HepG2 (cell line): ENCODE measurements around the gene KLF12. TPM values are rescaled to one million over a fixed set of nuclear protein-coding genes. Genes with fewer than 3 reads are reported as not detected.

Source experiments
- ATAC-seq: fragments of 200-7000 bp; cut with Tn5 transposase; 3 replicates; pipeline ENCODE4 v1.9.1; 2020; ENCODE audit warnings: mild to moderate bottlenecking, moderate library complexity
- BruUV-seq: library from RNA; stranded (reverse); fragments of 400-500 nt; replicated peaks from 2 replicates; lab custom pipeline; 2021; lab: Mats Ljungman, UMichigan
- CTCF ChIA-PET: fragments of 300-600 bp; formaldehyde crosslinking; extraction: SDS; loops from one replicate; lab custom pipeline; 2021; ENCODE audit warnings: low total read pairs, inconsistent platforms, low intra/inter-chr PET ratio; lab: Yijun Ruan, JAX
- POLR2A ChIA-PET: fragments of 350-600 bp; sonication (Branson Sonifier 250); formaldehyde crosslinking; loops from one replicate; lab custom pipeline; 2020; ENCODE audit warnings: antibody characterized with exemption, inconsistent platforms; lab: Yijun Ruan, JAX
- DNase-seq: peaks from one replicate; pipeline ENCODE4 v3.0.0-alpha.2; 2015; ENCODE audit warnings: low spot score
- FAIRE-seq: peaks from 3 replicates; lab custom pipeline; 2011; peaks lifted over from hg19 to GRCh38; lab: Jason Lieb, UNC
- H2AFZ ChIP-seq: one replicate; pipeline ENCODE4 v1.6.1; 2011; ENCODE audit warnings: low read length, inconsistent platforms
- H3K27ac ChIP-seq: fragments of 300-600 bp; 3 replicates; pipeline ENCODE4 v1.8.0; 2011; ENCODE audit warnings: mixed run types, mild to moderate bottlenecking, mixed read lengths, low read length, inconsistent platforms; ENCODE audit not compliant: insufficient read depth; ENCODE audit errors: extremely low read length
- H3K27me3 ChIP-seq, 2 experiments: fragments of 200-600 bp in 1 of 2; 2 replicates in 1 of 2; 3 replicates in 1 of 2; pipeline versions ENCODE4 v1.6.0 to v1.8.0; 2011; ENCODE audit warnings: low read length in 2 of 2, mild to moderate bottlenecking in 2 of 2, moderate library complexity in 2 of 2, inconsistent platforms in 1 of 2; ENCODE audit not compliant: insufficient read depth in 2 of 2, control insufficient read depth in 1 of 2
- H3K36me3 ChIP-seq, 2 experiments: fragments of 200-600 bp in 1 of 2; replicated peaks in 1 of 2; 2 replicates in 1 of 2; 3 replicates in 1 of 2; pipeline versions ENCODE4 v1.5.1 to v1.8.0; 2011; ENCODE audit warnings: low read length in 2 of 2, inconsistent platforms in 1 of 2; ENCODE audit not compliant: insufficient read depth in 2 of 2, control insufficient read depth in 1 of 2
- H3K4me1 ChIP-seq: 2 replicates; pipeline ENCODE4 v1.5.1; 2012; ENCODE audit warnings: low read length, inconsistent platforms; ENCODE audit not compliant: insufficient read depth
- H3K4me2 ChIP-seq: 2 replicates; pipeline ENCODE4 v1.6.0; 2011; ENCODE audit warnings: low read depth, low read length, inconsistent platforms
- H3K4me3 ChIP-seq, 3 experiments: fragments of 200-600 bp in 1 of 3; sonication (generic), shearing (Covaris generic) in 1 of 3; replicated peaks in 1 of 3; 2 replicates each; pipeline ENCODE4 v1.5.1; 2011 to 2016; ENCODE audit warnings: low read length in 3 of 3, inconsistent platforms in 2 of 3, low read depth in 2 of 3, mild to moderate bottlenecking in 2 of 3, control low read depth in 1 of 3, mixed read lengths in 1 of 3; ENCODE audit not compliant: insufficient read depth in 1 of 3
- H3K79me2 ChIP-seq: one replicate; pipeline ENCODE4 v1.6.1; 2011; ENCODE audit warnings: low read length, inconsistent platforms; ENCODE audit not compliant: insufficient read depth
- H3K9ac ChIP-seq: 2 replicates; pipeline ENCODE4 v1.6.0; 2011; ENCODE audit warnings: mild to moderate bottlenecking, low read depth, low read length, inconsistent platforms; ENCODE audit not compliant: insufficient read depth
- H3K9me3 ChIP-seq: 2 replicates; pipeline ENCODE4 v1.5.1; 2012; ENCODE audit warnings: mild to moderate bottlenecking, low read length
- H4K20me1 ChIP-seq: 2 replicates; pipeline ENCODE4 v1.6.0; 2011; ENCODE audit warnings: inconsistent platforms, mild to moderate bottlenecking, low read length, moderate library complexity; ENCODE audit not compliant: insufficient read depth
- ATM ChIP-seq: fragments of 450-650 bp; IDR thresholded peaks from 2 replicates; pipeline ENCODE4 v1.7.1; 2017; ENCODE audit warnings: mild to moderate bottlenecking, borderline replicate concordance
- ESRRA ChIP-seq: sonication (generic); formaldehyde crosslinking; IDR thresholded peaks from 2 replicates; pipeline ENCODE4 v1.5.1; 2020; ENCODE audit warnings: mild to moderate bottlenecking, low read depth, missing genetic modification reagents
- KMT2B ChIP-seq: IDR thresholded peaks from 2 replicates; pipeline ENCODE4 v1.6.1; 2016; ENCODE audit warnings: missing genetic modification reagents, missing compliant biosample characterization
- MATR3 ChIP-seq: sonication (generic); formaldehyde crosslinking; IDR thresholded peaks from 2 replicates; pipeline ENCODE4 v1.4.0; 2020; ENCODE audit warnings: missing genetic modification reagents
- MIER3 ChIP-seq: IDR thresholded peaks from 2 replicates; pipeline ENCODE4 v1.6.1; 2016; ENCODE audit warnings: missing compliant biosample characterization, borderline replicate concordance
- PAWR ChIP-seq: sonication (generic); formaldehyde crosslinking; IDR thresholded peaks from 2 replicates; pipeline ENCODE4 v1.4.0; 2020; ENCODE audit warnings: missing genetic modification reagents, mild to moderate bottlenecking, borderline replicate concordance
- REST ChIP-seq, 2 experiments: IDR thresholded peaks; 2 replicates each; pipeline ENCODE4 v1.6.1; 2011 to 2012; ENCODE audit warnings: low read length in 2 of 2, borderline replicate concordance in 1 of 2, low read depth in 1 of 2, mild to moderate bottlenecking in 1 of 2, moderate library complexity in 1 of 2
- SETDB1 ChIP-seq: sonication (generic); formaldehyde crosslinking; IDR thresholded peaks from 2 replicates; pipeline ENCODE4 v1.5.1; 2020; ENCODE audit warnings: missing genetic modification reagents, mild to moderate bottlenecking, borderline replicate concordance
- SRY ChIP-seq: sonication (generic); formaldehyde crosslinking; IDR thresholded peaks from 2 replicates; pipeline ENCODE4 v1.8.0; 2022; ENCODE audit warnings: mild to moderate bottlenecking, missing genetic modification reagents
- ZBTB10 ChIP-seq: sonication (generic); formaldehyde crosslinking; IDR thresholded peaks from 2 replicates; pipeline ENCODE4 v1.4.0; 2020; ENCODE audit warnings: missing genetic modification reagents, borderline replicate concordance
- ZBTB20 ChIP-seq: sonication (generic); formaldehyde crosslinking; IDR thresholded peaks from 2 replicates; pipeline ENCODE4 v1.8.1; 2023; ENCODE audit warnings: missing genetic modification reagents, low read depth, mild to moderate bottlenecking, borderline replicate concordance
- ZFP41 ChIP-seq: sonication (generic); formaldehyde crosslinking; IDR thresholded peaks from 2 replicates; pipeline ENCODE4 v1.4.0; 2020; ENCODE audit warnings: mild to moderate bottlenecking, missing genetic modification reagents, borderline replicate concordance
- ZNF101 ChIP-seq: sonication (generic); formaldehyde crosslinking; IDR thresholded peaks from 2 replicates; pipeline ENCODE4 v1.4.0; 2020; ENCODE audit warnings: mild to moderate bottlenecking, low read depth, missing genetic modification reagents, borderline replicate concordance
- ZNF136 ChIP-seq: sonication (generic); formaldehyde crosslinking; IDR thresholded peaks from 2 replicates; pipeline ENCODE4 v1.8.1; 2022; ENCODE audit warnings: low read depth, mild to moderate bottlenecking, moderate library complexity, missing genetic modification reagents
- ZNF260 ChIP-seq: sonication (generic); formaldehyde crosslinking; IDR thresholded peaks from 2 replicates; pipeline ENCODE4 v1.4.0; 2020; ENCODE audit warnings: missing genetic modification reagents, low read depth, mild to moderate bottlenecking, borderline replicate concordance
- ZNF432 ChIP-seq: sonication (generic); formaldehyde crosslinking; IDR thresholded peaks from 2 replicates; pipeline ENCODE4 v1.5.0; 2020; ENCODE audit warnings: missing genetic modification reagents, mild to moderate bottlenecking, borderline replicate concordance
- ZSCAN20 ChIP-seq: sonication (generic); formaldehyde crosslinking; IDR thresholded peaks from 2 replicates; pipeline ENCODE4 v1.4.0; 2020; ENCODE audit warnings: missing genetic modification reagents, mild to moderate bottlenecking, borderline replicate concordance
- WGBS: methylation state at CpG from one replicate; pipeline ENCODE4 v1.1.6; 2017; ENCODE audit warnings: low lambda C conversion rate; 5-methylcytosine and 5-hydroxymethylcytosine counted together
- in situ Hi-C: cut with HindIII; loops from 2 replicates; pipeline ENCODE4 v1.10.0; 2017; ENCODE audit warnings: low pct_unique_long_range_greater_than_20kb; ENCODE audit not compliant: extremely low pct_ligation_motif_present
- intact Hi-C: fragments of 100-400 bp; cut with micrococcal nuclease; formaldehyde crosslinking; loops from one replicate; pipeline ENCODE4 v1.10.0; 2022; ENCODE audit not compliant: unreplicated experiment
- polyA plus RNA-seq, 8 experiments: library from polyadenylated mRNA; depleted of rRNA in 3 of 8; stranded (reverse) in 7 of 8; unstranded in 1 of 8; fragments of >200 nt; fragmentation: Illumina TruSeq in 4 of 8; extraction: Trizol in 4 of 8; gene quantifications; 2 replicates each; pipeline versions ENCODE4 v1.2.1 to v1.2.3, GENCODE V29; 2011 to 2016; ENCODE audit warnings: low read depth in 4 of 8, missing spikeins in 1 of 8, mixed read lengths in 1 of 8; ENCODE audit not compliant: insufficient read depth in 1 of 8
- total RNA-seq, 5 experiments: library from RNA; depleted of rRNA; stranded (reverse); fragments of >200 nt; fragmentation: Illumina TruSeq; extraction: Trizol; gene quantifications; 2 replicates each; pipeline ENCODE4 v1.2.3, GENCODE V29; 2016; ENCODE audit warnings: low read depth in 1 of 5

Gene KLF12
- total and polyA plus RNA-seq, 2 of the 13 experiments (the other 11 are each of a cell fraction or from before 2014, with no cell fraction given) = 0.66 to 1.5 TPM

GRCh38 chr13:74090869-74091605 is 43.2 kb downstream of the KLF12 start:
- intact Hi-C loops (no loop called here), in situ Hi-C loops (no loop called here)
- ChIA-PET CTCF (no interaction called here), POLR2A (no interaction called here)
- no TSS peak for BruUV-seq
- Histone ChIP-seq H3K27me3 (no peaks in the 10 kb centered on the region), H3K4me2 (no peak overlapping the region), H3K27ac (no peak overlapping the region), H3K36me3 (no peaks in the 10 kb centered on the region), H3K9me3 (no peaks in the 10 kb centered on the region), H3K4me3 (no peak overlapping the region), H4K20me1 (no peaks in the 10 kb centered on the region), H3K79me2 (no peaks in the 10 kb centered on the region), H3K4me1 (peaks cover 3% of the 10 kb centered on the region), H3K9ac (no peak overlapping the region), H2AFZ (no peak overlapping the region)
- FAIRE-seq = no peak
- TF ChIP-seq ESRRA (CRISPR knock-in tag) (no peak), ZBTB10 (CRISPR knock-in tag) (no peak), ZNF260 (no peak), SETDB1 (CRISPR knock-in tag) (no peak), ZNF432 (CRISPR knock-in tag) (no peak), ATM (no peak), ZNF136 (CRISPR knock-in tag) (no peak), PAWR (CRISPR knock-in tag) (no peak), REST (IDR thresholded peaks at IDR 0.05; ENCODE audit: borderline replicate concordance in 1 of 2, low read depth in 1 of 2, low read length in 2 of 2) (no peak), KMT2B (CRISPR knock-in tag) (no peak), ZNF101 (CRISPR knock-in tag) (no peak), SRY (CRISPR knock-in tag) (no peak), ZBTB20 (CRISPR knock-in tag) (no peak), MATR3 (CRISPR knock-in tag) (no peak), ZSCAN20 (CRISPR knock-in tag) (no peak), ZFP41 (CRISPR knock-in tag) (no peak), MIER3 (CRISPR knock-in tag) (no peak)
- no peak for DNase-seq
- no peak for ATAC-seq
- 54% methylated on average over 4 of the region's 4 CpGs for WGBS
